ENCODE measurements around the gene PRDX6. TPM values are rescaled to one million over a fixed set of nuclear protein-coding genes. Genes with fewer than 3 reads are reported as not detected.

The PRDX6 gene
- total RNA-seq, 1 experiment from 2014 or later = 533 TPM

- H3K27ac ChIP-seq (ENCODE audit: insufficient read length, low read depth, low read length) = no peak overlapping the region
- WGBS (ENCODE audit: extremely low coverage, insufficient read length, low lambda C conversion rate) = no CpG with 5 or more reads among the region's 5 CpGs
- DNase-seq = no peak
- peaks cover 34 to 46% of the 10 kb centered on the region in 2 experiments for H3K4me1 Mint-ChIP-seq
- no peak overlapping the region for H4K5ac ChIP-seq (ENCODE audit: insufficient read length, low read depth, low read length)
- H2BK20ac ChIP-seq (ENCODE audit: low read depth, low read length, poor library complexity, severe bottlenecking) = no peak overlapping the region
- TF ChIP-seq, protein P1, sequence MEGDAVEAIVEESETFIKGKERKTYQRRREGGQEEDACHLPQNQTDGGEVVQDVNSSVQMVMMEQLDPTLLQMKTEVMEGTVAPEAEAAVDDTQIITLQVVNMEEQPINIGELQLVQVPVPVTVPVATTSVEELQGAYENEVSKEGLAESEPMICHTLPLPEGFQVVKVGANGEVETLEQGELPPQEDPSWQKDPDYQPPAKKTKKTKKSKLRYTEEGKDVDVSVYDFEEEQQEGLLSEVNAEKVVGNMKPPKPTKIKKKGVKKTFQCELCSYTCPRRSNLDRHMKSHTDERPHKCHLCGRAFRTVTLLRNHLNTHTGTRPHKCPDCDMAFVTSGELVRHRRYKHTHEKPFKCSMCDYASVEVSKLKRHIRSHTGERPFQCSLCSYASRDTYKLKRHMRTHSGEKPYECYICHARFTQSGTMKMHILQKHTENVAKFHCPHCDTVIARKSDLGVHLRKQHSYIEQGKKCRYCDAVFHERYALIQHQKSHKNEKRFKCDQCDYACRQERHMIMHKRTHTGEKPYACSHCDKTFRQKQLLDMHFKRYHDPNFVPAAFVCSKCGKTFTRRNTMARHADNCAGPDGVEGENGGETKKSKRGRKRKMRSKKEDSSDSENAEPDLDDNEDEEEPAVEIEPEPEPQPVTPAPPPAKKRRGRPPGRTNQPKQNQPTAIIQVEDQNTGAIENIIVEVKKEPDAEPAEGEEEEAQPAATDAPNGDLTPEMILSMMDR (conservative IDR thresholded peaks at IDR 0.05) = no peak
- H3K14ac ChIP-seq (ENCODE audit: insufficient read depth, low read length) = no peak overlapping the region
- peaks cover 39 to 58% (median 44%) of the 10 kb centered on the region in 3 experiments for H3K36me3 Mint-ChIP-seq (ENCODE audit: insufficient read depth in 1 of 3, low read depth in 3 of 3)
- peaks cover 7% of the 10 kb centered on the region for H3K9me3 ChIP-seq (ENCODE audit: control insufficient read depth, low read depth, low read length)
- no peak overlapping the region for H3T11ph ChIP-seq (ENCODE audit: low read length)
- no peak overlapping the region for H4K91ac ChIP-seq (ENCODE audit: insufficient read length, low read depth, low read length)
- no peak overlapping the region for H3K23ac ChIP-seq (ENCODE audit: insufficient read length, low read depth, low read length)
- no peak overlapping the region for H2BK5ac ChIP-seq (ENCODE audit: insufficient read length, low read length)
- no peak overlapping the region for H2AFZ ChIP-seq (ENCODE audit: low read length)
- H3K4me1 ChIP-seq (ENCODE audit: insufficient read depth, low read length) = no peaks in the 10 kb centered on the region; the same call in 1 of the 2 replicates
- H2BK120ac ChIP-seq (ENCODE audit: low read depth, low read length, poor library complexity, severe bottlenecking) = no peak overlapping the region
- no peak overlapping the region for H3K4ac ChIP-seq (ENCODE audit: low read depth, low read length)
- H4K8ac ChIP-seq (replicated peaks; ENCODE audit: insufficient read length, low read depth, low read length) = no peak overlapping the region
- H4K20me1 ChIP-seq (ENCODE audit: control insufficient read depth, insufficient read depth, insufficient read length) = no peaks in the 10 kb centered on the region
- H3K9ac ChIP-seq (ENCODE audit: extremely low read depth, insufficient read length, low read length) = peak overlapping the region; percentile 60
- H2AK5ac ChIP-seq (ENCODE audit: insufficient read length, low read length) = no peak overlapping the region
- no peaks in the 10 kb centered on the region for H3K27me3 Mint-ChIP-seq (ENCODE audit: low read depth)
- no peak overlapping the region for H3K56ac ChIP-seq (ENCODE audit: insufficient read length, low read depth, low read length)
- peaks cover 18% of the 10 kb centered on the region for H3K23me2 ChIP-seq (ENCODE audit: insufficient read length, low read depth, low read length, poor library complexity, severe bottlenecking)
- H3K27me3 ChIP-seq (ENCODE audit: insufficient read depth, low read length) = no peaks in the 10 kb centered on the region
- H3K79me2 ChIP-seq (ENCODE audit: insufficient read depth, low read length) = peaks cover 25% of the 10 kb centered on the region; the same call in 1 of the 2 replicates
- H3K79me1 ChIP-seq (ENCODE audit: insufficient read depth, low read depth, low read length, poor library complexity, severe bottlenecking) = no peaks in the 10 kb centered on the region
- peak overlapping the region; percentile 97 for H3K4me2 ChIP-seq (ENCODE audit: insufficient read depth, insufficient read length, low read length)
- H3K4me3 Mint-ChIP-seq = peak overlapping the region; percentile 73 to 90
- H3K27ac Mint-ChIP-seq = no peak overlapping the region
- no peak overlapping the region for H2BK12ac ChIP-seq (ENCODE audit: insufficient read length, low read depth, low read length)
- H2BK15ac ChIP-seq (ENCODE audit: low read depth, low read length) = no peak overlapping the region
- H3K18ac ChIP-seq (ENCODE audit: insufficient read length, low read depth, low read length) = no peak overlapping the region
- H3K9me3 Mint-ChIP-seq = peaks cover 13 to 14% of the 10 kb centered on the region in 2 experiments
These were observed 904 bp upstream of the PRDX6 start for GRCh38 chr1:173476197-173476664.
